Umbilical cord (tissue), 2 donors: ENCODE results near the gene SIX5. TPM values are rescaled to one million over a fixed set of nuclear protein-coding genes. Genes with fewer than 3 reads are reported as not detected.
A peak's percentile ranks its signal among the peaks of the same experiment; 100 is the strongest.

ENCODE experiments used
- DNase-seq: peaks from one replicate; pipeline ENCODE4 v3.0.0-alpha.2; 2015; ENCODE audit warnings: low spot score
- total RNA-seq: library from RNA; depleted of rRNA; stranded (reverse); fragments of >200 nt; gene quantifications from one replicate; pipeline ENCODE4 v1.2.3, GENCODE V29; 2014; ENCODE audit warnings: low replicate concordance; ENCODE audit not compliant: insufficient read depth

The SIX5 gene
- total RNA-seq, 1 donor from 2014 or later: 18.8 TPM

GRCh38 chr19:45793178-45793564 lies 24.1 kb upstream of the SIX5 start:
- DNase-seq: no peak

- peak; percentile 99 for DNase-seq
Observed at GRCh38 chr19:45792470-45793177, 23.6 kb upstream of the SIX5 start, which contains the start of gene DMWD. Gene DMWD, minus strand, starts transcription at chr19:45792845. Its CDS starts 89 bp downstream, at chr19:45792756.

- DNase-seq: no peak
Observed at GRCh38 chr19:45791744-45792469, 22.9 kb upstream of the SIX5 start.

GRCh38 chr19:45790942-45791341 lies 21.9 kb upstream of the SIX5 start:
- no peak for DNase-seq

- DNase-seq: no peak
Observed at GRCh38 chr19:45789035-45789786, 20.2 kb upstream of the SIX5 start.

- DNase-seq: no peak
Observed at GRCh38 chr19:45786533-45786894, 17.5 kb upstream of the SIX5 start.

- no peak for DNase-seq
Observed at GRCh38 chr19:45785781-45786532, 16.9 kb upstream of the SIX5 start.

GRCh38 chr19:45785097-45785496 lies 16.0 kb upstream of the SIX5 start:
- no peak for DNase-seq

- DNase-seq: no peak
Observed at GRCh38 chr19:45784096-45784495, 15.0 kb upstream of the SIX5 start.

- peak; percentile 91 for DNase-seq
Observed at GRCh38 chr19:45782820-45783785, 14.1 kb upstream of the SIX5 start.

- peak; percentile 79 for DNase-seq
Observed at GRCh38 chr19:45782162-45782691, 13.2 kb upstream of the SIX5 start, which contains the start of gene DMPK. Gene DMPK, minus strand, starts transcription at chr19:45782490. Its CDS starts 138 bp downstream, at chr19:45782352.

- DNase-seq: no peak
Observed at GRCh38 chr19:45781214-45782161, 12.4 kb upstream of the SIX5 start.

- DNase-seq: no peak
Observed at GRCh38 chr19:45780448-45781213, 11.6 kb upstream of the SIX5 start.

GRCh38 chr19:45780146-45780447 lies 11.0 kb upstream of the SIX5 start:
- no peak for DNase-seq

GRCh38 chr19:45779231-45780145 lies 10.4 kb upstream of the SIX5 start:
- DNase-seq: peak; percentile 58

- DNase-seq: no peak
Observed at GRCh38 chr19:45778010-45778661, 9.1 kb upstream of the SIX5 start.
